ENCODE measurements around the gene CBFA2T3.

The CBFA2T3 gene

DNA sequence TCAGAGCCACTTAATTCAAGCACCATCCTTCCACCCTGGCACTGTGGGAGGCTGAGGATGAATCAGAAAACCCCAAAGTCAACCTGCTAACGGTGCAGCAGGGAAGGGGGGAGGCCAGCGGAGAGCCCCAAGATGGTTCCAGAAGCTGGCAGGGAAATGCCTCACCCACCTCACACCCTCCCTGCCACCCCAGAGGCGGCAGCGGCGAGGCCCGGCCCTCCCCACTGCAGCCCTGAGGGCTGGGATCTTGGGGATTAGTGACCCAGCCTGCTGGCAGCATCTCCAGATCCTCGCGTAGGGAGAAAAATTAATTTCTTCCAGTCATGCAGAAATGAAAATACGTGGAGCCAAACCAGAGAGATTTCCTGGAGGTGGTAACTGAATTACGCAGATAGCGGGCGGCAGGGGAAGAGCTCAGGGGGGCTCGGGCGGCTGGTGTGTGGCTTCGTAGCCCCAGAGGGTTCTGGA, 38.2 kb downstream of the CBFA2T3 start:
- no peak for DNase-seq (ENCODE audit: low read depth)

DNA sequence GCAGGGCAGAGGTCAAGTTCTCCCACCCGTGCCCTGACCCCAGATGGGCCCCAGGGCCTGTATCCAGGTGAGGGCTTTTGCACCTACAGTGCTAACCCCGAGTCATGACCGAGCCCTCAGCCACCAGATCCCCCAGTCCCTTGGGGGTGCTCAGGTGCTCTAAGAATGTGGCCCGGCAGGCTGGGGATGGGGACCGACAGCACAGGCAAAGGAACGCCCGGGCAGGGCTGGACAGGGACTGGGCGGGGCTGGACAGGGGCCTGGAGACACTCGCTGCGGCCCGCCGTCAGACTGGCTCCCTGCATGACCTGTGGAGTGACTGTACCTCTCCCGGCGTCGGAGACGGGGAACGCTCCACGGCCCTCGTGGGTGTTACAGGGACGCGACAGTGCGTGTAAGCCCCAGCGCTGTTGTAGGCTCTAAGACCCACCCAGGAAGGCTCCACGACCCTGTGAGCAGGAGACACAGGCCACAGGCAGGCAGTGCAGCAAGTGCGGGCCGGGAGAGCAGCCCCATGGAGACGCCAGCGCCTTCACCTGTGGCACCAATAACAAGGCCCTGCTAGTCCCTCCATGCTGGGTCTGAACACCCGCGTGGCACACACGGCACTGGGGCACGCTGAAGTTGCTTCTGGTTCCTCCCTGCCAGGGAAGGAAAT, 38.8 kb downstream of the CBFA2T3 start:
- DNase-seq (ENCODE audit: low read depth): no peak

DNA sequence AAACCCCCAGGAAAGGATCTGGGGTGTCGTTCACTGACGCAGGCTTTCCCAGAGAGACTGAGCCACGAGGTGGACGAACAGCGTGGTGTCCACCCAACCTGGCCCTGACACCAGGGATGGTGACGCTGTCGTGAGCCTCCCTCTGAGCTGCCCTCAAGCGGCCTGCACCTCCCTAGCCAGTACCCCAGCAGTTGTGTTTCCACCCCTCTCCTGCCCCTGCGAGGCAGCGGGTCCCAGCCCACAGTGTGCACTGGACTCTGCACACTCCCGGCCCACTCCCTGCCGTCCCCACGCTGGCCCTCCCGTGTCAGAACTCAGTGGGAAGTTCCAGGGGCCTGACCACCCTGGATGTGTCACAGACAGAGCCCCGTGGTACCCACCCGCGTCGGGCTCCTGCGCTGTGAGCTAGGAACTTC, 39.8 kb downstream of the CBFA2T3 start:
- DNase-seq (ENCODE audit: low read depth): no peak

GRCh38 chr16:88936556-88937205, 40.3 kb downstream of the CBFA2T3 start:
- DNase-seq (ENCODE audit: low read depth): no peak

DNA sequence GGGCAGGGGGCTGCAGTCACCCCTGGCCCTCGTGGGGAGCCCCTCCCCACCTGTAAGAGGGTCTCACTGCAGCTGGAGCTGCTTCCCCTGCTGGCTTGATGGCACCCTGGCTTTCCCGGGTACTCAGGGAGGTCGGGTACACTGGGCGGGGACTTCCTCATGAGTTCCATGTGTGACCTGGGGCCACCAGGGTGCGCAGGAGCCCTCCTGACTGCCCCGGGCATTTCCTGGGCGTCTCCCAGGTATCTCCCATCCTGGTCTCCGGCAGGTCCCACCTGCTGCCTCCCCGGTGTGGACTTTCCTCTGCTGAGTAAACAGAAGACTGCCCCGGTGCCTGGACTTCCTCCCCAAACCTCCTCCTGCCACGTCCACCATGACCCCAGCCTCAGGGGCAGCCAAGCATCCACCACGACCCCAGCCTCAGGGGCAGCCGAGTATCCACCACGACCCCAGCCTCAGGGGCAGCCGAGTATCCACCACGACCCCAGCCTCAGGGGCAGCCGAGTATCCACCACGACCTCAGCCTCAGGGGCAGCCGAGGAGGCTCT, 40.9 kb downstream of the CBFA2T3 start:
- DNase-seq (ENCODE audit: low read depth): no peak

GRCh38 chr16:88934066-88934667, 42.8 kb downstream of the CBFA2T3 start:
- DNase-seq (ENCODE audit: low read depth): no peak

- no peak for DNase-seq (ENCODE audit: low read depth)
These were observed 44.1 kb downstream of the CBFA2T3 start for GRCh38 chr16:88932929-88933328.

GRCh38 chr16:88931936-88932335, 45.1 kb downstream of the CBFA2T3 start:
- DNase-seq (ENCODE audit: low read depth): no peak

DNA sequence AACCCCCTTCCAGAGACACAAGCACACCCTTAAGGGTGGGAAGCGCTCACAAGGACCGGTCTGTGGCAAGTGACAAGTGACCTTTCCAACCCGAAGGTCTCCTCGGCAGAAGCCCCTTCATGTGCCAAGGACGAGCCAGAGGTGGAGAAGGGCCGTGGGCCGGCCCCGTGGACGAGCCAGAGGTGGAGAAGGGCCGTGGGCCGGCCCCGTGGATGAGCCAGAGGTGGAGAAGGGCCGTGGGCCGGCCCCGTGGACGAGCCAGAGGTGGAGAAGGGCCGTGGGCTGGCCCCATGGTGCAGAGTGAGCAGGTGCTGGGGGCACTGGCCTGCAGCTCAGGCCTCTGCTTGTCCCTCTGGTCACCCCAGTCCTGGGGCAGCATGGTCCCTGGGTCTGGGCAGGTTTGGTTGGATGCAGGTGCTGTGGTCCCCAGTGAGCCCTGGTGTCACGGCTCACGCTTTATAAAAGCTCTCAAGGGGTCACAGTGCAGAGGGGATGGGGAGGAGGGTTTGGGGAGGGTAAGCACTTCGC, 45.6 kb downstream of the CBFA2T3 start:
- no peak for DNase-seq (ENCODE audit: low read depth)

GRCh38 chr16:88930716-88931115, 46.3 kb downstream of the CBFA2T3 start:
- DNase-seq (ENCODE audit: low read depth): no peak

GRCh38 chr16:88929091-88929445, 47.9 kb downstream of the CBFA2T3 start:
- DNase-seq (ENCODE audit: low read depth): no peak

DNA sequence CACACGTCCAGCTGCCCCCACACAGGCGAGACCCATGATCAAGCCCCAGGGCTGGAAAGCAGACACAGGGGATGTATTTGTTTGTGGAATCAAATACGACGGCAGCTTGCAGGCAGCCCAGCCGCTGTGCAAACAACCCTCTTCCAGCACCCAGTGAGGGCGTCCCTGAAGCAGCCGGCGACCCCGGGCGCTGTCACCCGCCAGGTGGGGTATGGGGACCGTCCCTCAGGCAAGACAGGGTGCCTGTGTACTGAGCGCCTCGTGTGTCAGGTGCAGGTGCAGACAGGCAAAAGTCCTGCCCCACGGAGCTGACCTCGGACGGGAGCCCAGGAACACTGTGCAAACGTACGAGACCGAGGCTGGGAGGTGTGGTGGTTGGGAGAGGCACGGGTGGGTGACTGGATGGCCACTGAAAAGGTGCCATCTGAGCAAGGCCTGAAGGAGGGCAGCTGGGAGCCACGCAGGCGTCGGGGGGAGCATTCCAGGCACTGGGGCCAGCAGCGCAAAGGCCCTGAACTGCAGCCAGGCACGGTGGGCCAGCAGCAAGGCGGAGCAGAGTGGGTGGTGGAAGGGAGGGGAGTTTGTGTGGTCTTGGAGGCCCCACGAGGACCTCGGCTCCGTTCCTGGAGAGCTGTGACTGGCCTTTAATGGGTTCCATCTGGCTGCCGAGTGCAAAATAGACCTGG, 48.5 kb downstream of the CBFA2T3 start:
- DNase-seq (ENCODE audit: low read depth): no peak

- DNase-seq (ENCODE audit: low read depth): no peak
These were observed 49.3 kb downstream of the CBFA2T3 start for GRCh38 chr16:88927661-88928060.

DNA sequence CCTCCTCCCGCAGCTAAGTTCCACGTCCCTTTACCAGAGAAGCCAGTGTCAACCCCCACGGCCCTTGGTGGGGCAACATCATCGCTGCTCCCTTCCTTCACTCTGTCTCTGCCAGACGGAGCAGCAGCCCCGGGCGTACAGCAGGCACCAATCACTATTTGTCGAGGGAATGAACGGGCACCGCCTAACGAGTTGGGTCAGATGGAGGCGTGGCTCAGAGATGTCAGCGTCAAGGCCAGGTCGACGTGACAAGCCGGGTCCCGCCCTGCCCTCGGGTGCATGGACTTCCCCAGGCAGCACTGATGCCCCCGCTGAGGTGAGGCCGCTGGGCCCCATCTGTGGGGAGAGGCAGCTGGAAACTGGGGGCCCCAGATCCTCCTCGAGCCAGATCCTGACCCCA, 50.0 kb downstream of the CBFA2T3 start:
- DNase-seq (ENCODE audit: low read depth): no peak

GRCh38 chr16:88926374-88926990, 50.5 kb downstream of the CBFA2T3 start:
- DNase-seq (ENCODE audit: low read depth): peak; percentile 37

DNA sequence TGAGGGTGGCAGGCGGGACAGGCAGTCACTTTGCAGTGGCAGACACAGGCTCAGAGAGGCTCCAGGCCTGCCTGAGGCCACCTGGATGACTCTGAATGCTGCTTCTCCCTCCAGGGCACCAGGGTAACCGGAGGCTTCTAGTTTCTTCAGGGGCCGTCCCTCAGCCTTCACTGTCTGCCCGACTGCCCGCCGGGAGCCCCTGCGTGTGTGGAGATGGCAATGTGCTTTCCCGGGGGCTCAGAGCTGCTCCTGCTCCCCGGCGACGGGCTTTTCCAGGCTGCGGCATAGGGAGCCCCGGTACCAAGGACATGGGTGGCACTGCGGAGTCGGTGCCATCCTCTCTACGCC, 51.5 kb downstream of the CBFA2T3 start:
- no peak for DNase-seq (ENCODE audit: low read depth)

GRCh38 chr16:88924834-88925539, 52.0 kb downstream of the CBFA2T3 start:
- DNase-seq (ENCODE audit: low read depth): peak; percentile 82

DNA sequence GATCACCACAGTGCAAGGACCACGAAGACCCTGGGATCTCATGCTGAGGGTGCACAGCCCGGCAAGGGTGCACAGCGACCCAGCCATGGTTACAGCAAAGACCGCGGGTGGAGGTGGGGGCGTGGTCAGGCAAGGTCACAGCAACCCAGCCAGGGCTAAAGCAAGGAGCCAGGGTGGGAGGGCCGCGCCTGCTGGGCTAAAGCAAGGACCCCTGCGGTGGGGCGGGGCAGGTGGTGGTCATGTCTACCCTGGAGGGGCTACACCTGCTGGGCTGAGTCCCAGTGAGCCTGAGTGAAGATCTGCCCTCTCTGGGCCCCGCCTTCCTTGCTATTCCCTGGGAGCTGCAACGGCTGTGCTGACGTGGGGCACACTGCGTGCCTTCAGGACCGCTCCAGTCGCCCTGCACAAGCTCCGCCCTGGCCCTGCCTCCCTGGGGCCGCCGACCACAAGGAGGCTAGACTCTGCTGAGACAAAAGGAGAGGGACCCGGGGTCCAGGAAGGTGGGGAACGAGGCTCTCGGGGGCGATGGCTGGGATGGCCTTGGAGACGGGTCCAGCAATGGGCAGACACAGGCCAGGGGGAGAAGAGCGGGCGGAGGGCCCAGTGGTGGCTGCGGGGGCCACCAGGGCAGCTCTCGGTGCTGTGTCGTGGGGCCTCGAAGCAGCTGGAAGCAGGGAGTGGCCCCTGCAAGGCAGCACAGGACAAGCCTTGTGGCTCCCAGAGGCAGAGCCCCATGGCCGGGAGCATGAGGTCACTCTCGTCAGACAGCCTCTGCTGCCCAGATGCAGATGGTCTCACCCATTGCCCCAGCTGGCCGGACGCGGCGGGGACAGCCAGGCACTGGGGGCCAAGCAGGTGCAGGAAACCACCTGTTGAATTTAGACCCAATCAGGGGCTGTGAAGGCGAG, 52.8 kb downstream of the CBFA2T3 start:
- DNase-seq (ENCODE audit: low read depth): no peak

- DNase-seq (ENCODE audit: low read depth): no peak
These were observed 53.6 kb downstream of the CBFA2T3 start for GRCh38 chr16:88923450-88923849.

GRCh38 chr16:88922826-88923410, 54.1 kb downstream of the CBFA2T3 start:
- no peak for DNase-seq (ENCODE audit: low read depth)

Data from EH (cell line).